ENCODE measurements around the gene ACTR1B. TPM values are rescaled to one million over a fixed set of nuclear protein-coding genes. Genes with fewer than 3 reads are reported as not detected.

ACTR1B gene
- total RNA-seq, 6 experiments from 2014 or later: 32.3 to 44.4 (median 35.1) TPM

- H3K4me3 ChIP-seq: no peak overlapping the region
- H3K4me1 ChIP-seq: peaks cover 0 to 11% (median 5%) of the 10 kb centered on the region in 4 donors
- peaks cover 0 to 15% (median under 1%) of the 10 kb centered on the region in 4 donors for H3K36me3 ChIP-seq
- intact Hi-C loops (cut with DNase I): no loop called here
- no peaks in the 10 kb centered on the region for H3K9me3 ChIP-seq
- ATAC-seq: no peak
- H3K27ac ChIP-seq: no peak overlapping the region
- TF ChIP-seq, protein P1, sequence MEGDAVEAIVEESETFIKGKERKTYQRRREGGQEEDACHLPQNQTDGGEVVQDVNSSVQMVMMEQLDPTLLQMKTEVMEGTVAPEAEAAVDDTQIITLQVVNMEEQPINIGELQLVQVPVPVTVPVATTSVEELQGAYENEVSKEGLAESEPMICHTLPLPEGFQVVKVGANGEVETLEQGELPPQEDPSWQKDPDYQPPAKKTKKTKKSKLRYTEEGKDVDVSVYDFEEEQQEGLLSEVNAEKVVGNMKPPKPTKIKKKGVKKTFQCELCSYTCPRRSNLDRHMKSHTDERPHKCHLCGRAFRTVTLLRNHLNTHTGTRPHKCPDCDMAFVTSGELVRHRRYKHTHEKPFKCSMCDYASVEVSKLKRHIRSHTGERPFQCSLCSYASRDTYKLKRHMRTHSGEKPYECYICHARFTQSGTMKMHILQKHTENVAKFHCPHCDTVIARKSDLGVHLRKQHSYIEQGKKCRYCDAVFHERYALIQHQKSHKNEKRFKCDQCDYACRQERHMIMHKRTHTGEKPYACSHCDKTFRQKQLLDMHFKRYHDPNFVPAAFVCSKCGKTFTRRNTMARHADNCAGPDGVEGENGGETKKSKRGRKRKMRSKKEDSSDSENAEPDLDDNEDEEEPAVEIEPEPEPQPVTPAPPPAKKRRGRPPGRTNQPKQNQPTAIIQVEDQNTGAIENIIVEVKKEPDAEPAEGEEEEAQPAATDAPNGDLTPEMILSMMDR (IDR thresholded peaks at IDR 0.05): no peak
- TF ChIP-seq POLR2A (IDR thresholded peaks at IDR 0.05): no peak
- DNase-seq: no peak
- H3K27me3 ChIP-seq: no peaks in the 10 kb centered on the region
- no CpG with 5 or more reads among the region's 13 CpGs for WGBS (ENCODE audit: insufficient coverage, low coverage, low lambda C conversion rate, missing lambda C conversion rate)
These were observed 5.1 kb downstream of the ACTR1B start for GRCh38 chr2:97658691-97659157.

DNA sequence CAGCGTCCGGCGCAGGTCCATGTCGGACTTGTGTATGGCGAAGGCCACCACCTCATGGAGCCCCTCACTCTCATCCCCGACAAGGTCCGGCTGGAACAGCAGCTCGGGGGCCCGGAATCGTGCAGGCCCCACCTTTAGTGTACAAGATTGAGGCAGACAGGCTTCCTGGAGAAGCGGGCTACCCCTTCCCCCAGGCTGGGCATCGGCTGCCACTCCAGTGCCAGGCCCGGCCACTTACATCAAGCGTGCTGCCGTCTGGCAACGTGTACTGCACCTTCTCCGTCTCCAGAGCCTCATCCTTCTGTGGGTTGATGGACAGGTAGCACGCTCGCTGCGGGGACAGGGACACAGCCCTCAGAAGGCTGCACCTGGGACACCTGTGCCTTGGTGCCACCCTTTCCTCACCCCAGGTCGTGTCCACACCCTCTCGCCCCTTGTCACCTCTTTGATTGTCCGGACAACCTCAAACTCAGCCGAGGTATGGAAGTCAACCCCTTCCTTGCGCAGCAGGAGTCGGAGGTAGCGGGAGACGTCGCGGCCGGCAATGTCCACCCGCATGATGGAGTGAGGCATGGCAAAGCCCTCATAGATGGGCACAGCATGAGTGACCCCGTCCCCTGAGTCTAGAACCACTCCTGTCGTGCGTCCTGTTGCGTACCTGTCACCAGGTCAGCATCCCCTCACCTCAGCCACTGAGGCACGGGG is 5.7 kb downstream of the ACTR1B start:
- 93% methylated on average over 10 of the region's 37 CpGs for WGBS (ENCODE audit: insufficient coverage, low coverage, low lambda C conversion rate, missing lambda C conversion rate)
- intact Hi-C loops (cut with DNase I): no loop called here
- TF ChIP-seq, protein P1 (IDR thresholded peaks at IDR 0.05): no peak
- no peak for TF ChIP-seq POLR2A (IDR thresholded peaks at IDR 0.05)

DNA sequence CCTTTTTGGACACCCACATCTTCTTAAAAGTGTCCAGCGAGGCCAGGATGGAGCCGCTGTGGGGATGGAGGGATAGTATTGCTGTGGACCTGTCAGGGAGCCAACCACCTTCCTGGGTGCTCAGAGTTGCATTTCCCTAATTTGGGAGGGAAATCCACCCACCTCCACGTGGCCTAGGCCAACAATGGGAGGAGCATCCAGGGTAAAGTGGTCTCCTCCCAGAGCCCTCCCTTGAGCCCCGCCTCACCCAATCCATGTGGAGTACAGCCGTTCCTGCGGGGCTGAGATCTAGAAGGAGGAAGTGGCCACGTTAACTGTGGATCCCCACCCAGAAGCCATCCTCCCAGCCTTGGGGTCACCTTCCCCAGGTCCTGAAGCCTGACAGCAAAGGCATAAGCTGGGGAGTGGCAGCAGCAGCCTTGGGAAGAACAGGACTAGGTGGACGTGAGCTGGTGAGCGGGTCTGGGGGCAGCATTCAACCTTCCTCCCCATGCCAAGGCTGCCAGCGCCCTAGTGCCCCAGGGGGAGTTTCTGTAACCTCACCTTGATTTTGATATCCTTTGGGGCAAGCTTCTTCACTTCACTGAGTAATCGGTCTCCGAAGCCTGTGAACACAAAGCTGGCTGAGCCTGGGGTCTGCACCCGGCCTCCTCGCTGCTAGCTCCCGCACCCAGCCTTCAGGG is 6.8 kb downstream of the ACTR1B start:
- intact Hi-C loops (cut with DNase I): no loop called here
- WGBS (ENCODE audit: insufficient coverage, low coverage, low lambda C conversion rate, missing lambda C conversion rate): 95% methylated on average over 8 of the region's 15 CpGs
- TF ChIP-seq POLR2A (IDR thresholded peaks at IDR 0.05): no peak
- TF ChIP-seq, protein P1 (IDR thresholded peaks at IDR 0.05): no peak
- Histone ChIP-seq H3K36me3 (peaks cover 0 to 15% (median under 1%) of the 10 kb centered on the region in 4 donors), H3K27me3 (no peaks in the 10 kb centered on the region), H3K4me1 (peaks cover 0 to 3% (median 0%) of the 10 kb centered on the region in 4 donors), H3K4me3 (no peak overlapping the region), H3K27ac (no peak overlapping the region), H3K9me3 (no peaks in the 10 kb centered on the region)
- no peak for DNase-seq
- no peak for ATAC-seq

More for the DNA sequence above, 5.7 kb downstream of the ACTR1B start:
- H3K27ac ChIP-seq: no peak overlapping the region
- no peaks in the 10 kb centered on the region for H3K9me3 ChIP-seq
- H3K27me3 ChIP-seq: no peaks in the 10 kb centered on the region
- DNase-seq (no peak), ATAC-seq (no peak)
- H3K4me1 ChIP-seq: peaks cover 0 to 11% (median 5%) of the 10 kb centered on the region in 4 donors
- no peak overlapping the region for H3K4me3 ChIP-seq
- H3K36me3 ChIP-seq: peaks cover 0 to 15% (median under 1%) of the 10 kb centered on the region in 4 donors

DNA sequence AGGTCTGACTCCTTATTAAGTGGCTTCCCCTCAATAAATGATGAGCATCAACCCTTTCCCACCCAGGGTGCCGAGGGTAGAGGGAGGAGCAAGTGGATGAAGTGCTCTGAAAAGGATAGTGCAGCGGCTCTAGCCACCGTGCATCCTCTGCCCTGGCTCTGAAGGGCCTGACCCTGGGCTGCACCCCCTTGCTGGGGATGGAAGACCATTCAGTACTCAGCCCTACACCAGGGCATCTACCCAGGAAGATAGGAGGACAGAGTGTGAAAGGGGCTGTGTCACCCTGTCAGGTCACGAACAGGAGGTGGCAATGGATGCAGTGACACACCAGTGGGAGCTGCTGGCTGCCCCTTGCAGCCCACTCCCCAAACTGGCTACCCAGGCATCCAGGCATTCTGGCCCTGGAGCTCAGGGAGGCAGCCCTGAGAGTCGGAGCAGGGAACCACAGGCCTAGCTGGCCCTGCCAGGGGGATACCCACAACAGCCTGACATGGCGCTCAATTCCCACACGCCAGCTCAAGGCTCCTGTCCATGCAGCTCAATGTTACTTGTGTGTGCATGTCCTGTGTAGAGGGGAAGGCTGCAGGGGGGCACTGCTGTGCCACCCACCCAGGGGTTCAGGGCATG is 7.6 kb downstream of the ACTR1B start:
- WGBS (ENCODE audit: insufficient coverage, low coverage, low lambda C conversion rate, missing lambda C conversion rate): 100% methylated on average over 2 of the region's 7 CpGs
- Histone ChIP-seq H3K27ac (no peak overlapping the region), H3K4me1 (no peaks in the 10 kb centered on the region), H3K4me3 (no peak overlapping the region), H3K9me3 (no peaks in the 10 kb centered on the region), H3K27me3 (no peaks in the 10 kb centered on the region), H3K36me3 (peaks cover 0 to 15% (median under 1%) of the 10 kb centered on the region in 4 donors)
- intact Hi-C loops (cut with DNase I): no loop called here
- no peak for ATAC-seq
- no peak for DNase-seq
- no peak for TF ChIP-seq POLR2A (IDR thresholded peaks at IDR 0.05)
- TF ChIP-seq, protein P1 (IDR thresholded peaks at IDR 0.05): no peak

Data from right lobe of liver (tissue), 6 donors.